SJSA1 (cell line): ENCODE results near the gene AHCYL2. TPM values are rescaled to one million over a fixed set of nuclear protein-coding genes. Genes with fewer than 3 reads are reported as not detected.
"Not testable (repeated sequence)": the region's sequence is repeated elsewhere in the genome, so short reads cannot be mapped to it uniquely, and the experiment has no call there.

Experiments used
- DNase-seq, 2 experiments: peaks; one replicate each; pipeline ENCODE4 v3.0.0-alpha.2; 2015 to 2020; ENCODE audit warnings: low spot score in 2 of 2, low read depth in 1 of 2
- H3K27ac ChIP-seq: fragments of 250-450 bp; sonication (Bioruptor Pico); 2 replicates; pipeline ENCODE4 v1.5.1; 2020; ENCODE audit warnings: mild to moderate bottlenecking, moderate library complexity
- H3K27me3 ChIP-seq: fragments of 250-450 bp; sonication (Bioruptor Pico); replicated peaks from 2 replicates; pipeline ENCODE4 v1.5.1; 2020; ENCODE audit warnings: mild to moderate bottlenecking, moderate library complexity
- H3K36me3 ChIP-seq: fragments of 250-450 bp; sonication (Bioruptor Pico); 2 replicates; pipeline ENCODE4 v1.5.1; 2020; ENCODE audit warnings: mild to moderate bottlenecking
- H3K4me1 ChIP-seq: fragments of 250-450 bp; sonication (Bioruptor Pico); replicated peaks from 2 replicates; pipeline ENCODE4 v1.6.1; 2021; ENCODE audit warnings: mild to moderate bottlenecking
- H3K4me3 ChIP-seq: fragments of 250-450 bp; sonication (Bioruptor Pico); 2 replicates; pipeline ENCODE4 v1.5.1; 2020; ENCODE audit warnings: mild to moderate bottlenecking
- H3K9me3 ChIP-seq: fragments of 250-450 bp; sonication (Bioruptor Pico); replicated peaks from 2 replicates; pipeline ENCODE4 v1.5.1; 2020; ENCODE audit warnings: mild to moderate bottlenecking
- total RNA-seq: library from RNA; depleted of rRNA; stranded (reverse); fragments of >200 nt; shearing (Covaris generic); gene quantifications from 2 replicates; pipeline ENCODE4 v1.2.3, GENCODE V29; 2014; rRNA removed

Gene AHCYL2
- total RNA-seq, 1 experiment from 2014 or later: 10.3 TPM

DNA sequence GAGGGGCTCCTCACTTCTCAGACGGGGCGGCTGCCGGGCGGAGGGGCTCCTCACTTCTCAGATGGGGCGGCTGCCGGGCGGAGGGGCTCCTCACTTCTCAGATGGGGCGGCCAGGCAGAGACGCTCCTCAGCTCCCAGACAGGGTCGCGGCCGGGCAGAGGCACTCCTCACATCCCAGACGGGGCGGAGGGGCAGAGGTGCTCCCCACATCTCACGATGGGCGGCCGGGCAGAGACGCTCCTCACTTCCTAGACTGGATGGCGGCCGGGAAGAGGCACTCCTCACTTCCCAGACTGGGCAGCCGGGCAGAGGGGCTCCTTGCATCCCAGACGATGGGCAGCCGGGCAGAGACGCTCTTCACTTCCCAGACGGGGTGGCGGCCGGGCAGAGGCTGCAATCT, 251.6 kb downstream of the AHCYL2 start:
- H3K27ac ChIP-seq, DNase-seq, H3K36me3 ChIP-seq, H3K4me1 ChIP-seq, H3K9me3 ChIP-seq, H3K27me3 ChIP-seq, H3K4me3 ChIP-seq: not testable (repeated sequence)

Other genes with a start within 250 kb of the AHCYL2 start
- 45.5 and 61.5 TPM in 2 replicates for gene TNPO3, start 169.9 kb upstream of the AHCYL2 start, total RNA-seq
- 0.19 and 0.82 TPM in 2 replicates for gene TSPAN33, start 80.3 kb upstream of the AHCYL2 start, total RNA-seq
- 11.5 and 14.3 TPM in 2 replicates for gene SMO, start 36.4 kb upstream of the AHCYL2 start, total RNA-seq
- gene STRIP2, start 209.4 kb downstream of the AHCYL2 start, total RNA-seq: 7.0 and 7.5 TPM in 2 replicates